Kidney tubule cell (primary cell): ENCODE measurements around the gene VPS52.

Experiments used
- DNase-seq: peaks from one replicate; pipeline ENCODE4 v3.0.0-alpha.2; 2018; ENCODE audit warnings: low spot score

The VPS52 gene

GRCh38 chr6:33271468-33272274 lies at the start of gene VPS52, which contains the start of gene RPS18:
Gene VPS52 (minus strand): TSS chr6:33271876. CDS start chr6:33271675, 201 bp downstream.
Gene RPS18 (plus strand): TSS chr6:33272075. CDS start chr6:33272120, 45 bp downstream.
- DNase-seq: peak; percentile 99

- no peak for DNase-seq
Measured at GRCh38 chr6:33321227-33321626, 49.6 kb upstream of the VPS52 start.

- DNase-seq: peak; percentile 70
Measured at GRCh38 chr6:33320315-33321181, 48.9 kb upstream of the VPS52 start.

GRCh38 chr6:33319939-33320314 lies 48.3 kb upstream of the VPS52 start:
- DNase-seq: no peak

GRCh38 chr6:33318426-33319073 lies 46.9 kb upstream of the VPS52 start:
- DNase-seq: no peak

- DNase-seq: peak; percentile 98
Measured at GRCh38 chr6:33317669-33318425, 46.2 kb upstream of the VPS52 start, which contains the start of gene ZBTB22. Gene ZBTB22 (minus strand): TSS chr6:33317744. CDS start chr6:33316916, 828 bp downstream.

GRCh38 chr6:33317419-33317668 lies 45.7 kb upstream of the VPS52 start:
- DNase-seq: no peak

- DNase-seq: no peak
Measured at GRCh38 chr6:33316603-33317418, 45.1 kb upstream of the VPS52 start.

GRCh38 chr6:33315793-33316602 lies 44.3 kb upstream of the VPS52 start:
- no peak for DNase-seq

GRCh38 chr6:33314943-33315792 lies 43.5 kb upstream of the VPS52 start:
- peak; percentile 37 for DNase-seq

GRCh38 chr6:33314515-33314942 lies 42.9 kb upstream of the VPS52 start:
- peak; percentile 91 for DNase-seq

GRCh38 chr6:33313709-33314514 lies 42.2 kb upstream of the VPS52 start, which contains the start of gene TAPBP:
Gene TAPBP (minus strand): TSS chr6:33314078. CDS start chr6:33314041, 37 bp downstream.
- peak; percentile 91 for DNase-seq

- peak; percentile 44 for DNase-seq
Measured at GRCh38 chr6:33313105-33313708, 41.5 kb upstream of the VPS52 start.

- peak; percentile 86 for DNase-seq
Measured at GRCh38 chr6:33312361-33313104, 40.9 kb upstream of the VPS52 start.

- no peak for DNase-seq
Measured at GRCh38 chr6:33306356-33306755, 34.7 kb upstream of the VPS52 start.

GRCh38 chr6:33305052-33305451 lies 33.4 kb upstream of the VPS52 start:
- no peak for DNase-seq

GRCh38 chr6:33304216-33304615 lies 32.5 kb upstream of the VPS52 start:
- no peak for DNase-seq
